Measurements from ENCODE around the gene LRR1.
"Not testable (repeated sequence)": the region's sequence is repeated elsewhere in the genome, so short reads cannot be mapped to it uniquely, and the experiment has no call there.

The LRR1 gene

DNA sequence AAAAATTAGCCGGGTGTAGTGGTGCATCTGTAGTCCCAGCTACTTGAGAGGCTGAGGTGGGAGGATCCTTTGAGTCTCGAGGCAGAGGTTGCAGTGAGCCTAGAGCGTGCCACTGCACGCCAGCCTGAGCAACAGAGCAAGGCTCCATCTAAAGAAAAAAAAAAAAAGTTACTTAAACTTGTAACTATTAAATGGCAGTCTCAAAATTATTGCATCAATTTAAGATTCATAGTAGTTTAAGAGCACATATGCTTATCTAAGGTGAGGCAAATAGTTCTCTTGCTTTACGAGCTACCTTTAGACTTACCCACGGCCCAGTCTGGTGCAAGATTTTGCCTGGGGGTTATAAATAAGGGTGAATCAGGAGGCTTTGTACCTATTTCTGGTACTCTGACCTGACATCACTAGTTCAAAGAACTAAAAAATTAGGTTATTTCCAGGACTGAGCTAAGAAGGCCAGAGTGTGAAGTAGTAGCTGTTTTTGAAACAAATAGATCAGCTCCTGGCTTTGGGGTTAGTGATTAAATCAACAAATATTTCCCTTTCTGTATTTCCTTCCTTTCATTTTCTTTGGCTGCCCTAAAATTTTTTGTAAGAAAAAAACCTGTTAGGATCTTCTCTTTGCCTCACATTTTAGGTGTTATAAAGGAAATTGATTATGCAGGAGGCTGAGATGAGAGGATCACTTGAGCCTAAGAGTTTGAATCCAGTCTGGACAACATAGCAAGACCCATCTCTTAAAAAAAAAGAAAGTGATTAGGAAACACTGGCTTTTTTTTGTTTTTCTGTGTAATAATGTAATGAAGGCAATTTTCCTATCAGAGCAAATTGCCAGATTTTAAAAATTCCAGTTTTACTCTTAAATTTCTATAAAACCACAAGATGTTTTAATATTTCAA is 25.4 kb downstream of the LRR1 start:
- DNase-seq (ENCODE audit: low spot score) = no peak

DNA sequence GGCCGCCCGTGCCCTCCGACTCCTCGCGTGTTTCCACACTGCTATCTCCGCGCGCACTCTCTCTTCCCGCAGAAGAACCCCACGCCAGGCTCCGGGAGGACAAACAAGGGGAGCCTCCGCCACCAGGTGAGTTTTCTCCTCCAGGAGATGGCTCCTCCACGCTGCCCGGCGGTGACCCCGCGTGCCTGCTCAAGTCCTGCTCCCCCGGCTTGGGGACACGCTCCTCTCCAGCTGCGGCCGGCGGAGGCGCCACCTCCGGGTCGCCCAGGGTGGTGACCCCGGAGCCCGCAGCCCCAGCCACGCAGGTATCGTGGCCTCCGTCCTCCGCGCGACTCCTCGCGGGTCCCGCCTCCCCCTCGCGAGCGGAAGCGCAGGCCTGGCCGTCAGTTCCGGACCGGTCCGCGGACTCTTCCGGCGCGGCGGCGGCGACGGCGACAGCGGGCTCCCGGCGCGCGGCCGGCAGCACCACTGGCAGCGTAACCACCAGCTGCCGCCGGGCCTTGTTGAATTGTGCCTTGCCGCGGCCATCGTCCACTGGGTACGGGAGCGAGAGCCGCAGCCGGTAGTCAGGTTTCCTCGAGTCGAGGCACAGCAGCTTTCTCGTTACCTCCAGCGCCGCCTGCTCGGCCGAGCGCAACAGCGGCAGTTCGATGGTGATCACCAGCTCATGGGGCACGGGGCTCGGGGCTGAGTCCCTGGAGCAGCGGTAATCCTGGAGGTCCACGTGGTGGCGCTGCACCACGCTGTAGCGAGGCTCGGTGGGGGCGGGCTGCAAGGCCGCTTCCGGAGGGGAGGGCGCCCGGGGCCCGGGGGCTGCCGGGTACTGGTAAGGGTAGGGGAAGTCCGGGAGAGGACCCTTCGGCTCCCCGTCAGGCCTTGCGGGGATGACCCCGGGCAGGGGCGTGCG is 35.2 kb downstream of the LRR1 start:
- peak; percentile 77 for DNase-seq (ENCODE audit: low spot score)

DNA sequence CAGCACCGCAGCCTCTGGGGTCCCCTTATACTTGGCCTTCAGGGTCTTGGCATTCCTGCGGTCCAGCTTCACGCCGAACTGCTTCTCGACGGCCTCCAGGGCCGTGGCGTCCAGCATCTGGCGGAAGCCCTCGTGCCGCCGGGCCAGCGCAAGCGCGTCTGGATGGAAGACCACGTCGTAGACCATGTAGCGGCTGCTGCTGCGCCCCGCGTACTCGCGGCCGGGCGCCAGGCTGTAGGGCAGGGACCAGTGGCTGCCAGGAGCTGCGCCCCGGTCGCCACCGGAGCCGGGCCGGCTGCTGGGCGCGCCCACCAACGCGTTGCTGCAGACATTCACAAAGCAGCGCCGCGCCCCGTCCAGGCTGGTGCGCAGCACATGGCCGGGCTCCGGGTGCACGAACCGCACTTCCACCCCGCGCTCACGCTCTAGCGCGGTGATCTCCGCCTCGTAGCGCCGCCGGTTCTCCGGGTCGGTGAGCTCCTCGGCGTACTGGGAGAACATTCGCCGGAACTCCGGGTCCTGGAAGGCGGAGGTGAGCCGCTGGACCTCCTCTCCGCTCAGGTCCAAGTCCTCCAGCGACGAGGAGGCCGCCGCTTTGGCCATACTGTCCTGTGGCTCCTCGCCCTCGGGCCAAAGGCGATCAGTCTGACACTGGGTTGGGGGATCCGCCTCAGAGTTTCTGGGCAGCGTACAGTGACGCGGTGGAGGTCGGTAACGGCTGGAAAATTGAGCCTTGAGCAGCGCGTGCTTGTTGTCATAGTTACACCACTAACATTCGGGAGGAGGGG is 36.0 kb downstream of the LRR1 start, which contains the start of gene DNAAF2:
DNAAF2 (minus strand) TSS at position 698 of the 788 bp plus-strand sequence; CDS start at position 603, 95 bp downstream.
- DNase-seq (ENCODE audit: low spot score) = peak; percentile 29

- DNase-seq (ENCODE audit: low spot score) = no peak
Measured at GRCh38 chr14:49636866-49637265, 38.1 kb downstream of the LRR1 start.

DNA sequence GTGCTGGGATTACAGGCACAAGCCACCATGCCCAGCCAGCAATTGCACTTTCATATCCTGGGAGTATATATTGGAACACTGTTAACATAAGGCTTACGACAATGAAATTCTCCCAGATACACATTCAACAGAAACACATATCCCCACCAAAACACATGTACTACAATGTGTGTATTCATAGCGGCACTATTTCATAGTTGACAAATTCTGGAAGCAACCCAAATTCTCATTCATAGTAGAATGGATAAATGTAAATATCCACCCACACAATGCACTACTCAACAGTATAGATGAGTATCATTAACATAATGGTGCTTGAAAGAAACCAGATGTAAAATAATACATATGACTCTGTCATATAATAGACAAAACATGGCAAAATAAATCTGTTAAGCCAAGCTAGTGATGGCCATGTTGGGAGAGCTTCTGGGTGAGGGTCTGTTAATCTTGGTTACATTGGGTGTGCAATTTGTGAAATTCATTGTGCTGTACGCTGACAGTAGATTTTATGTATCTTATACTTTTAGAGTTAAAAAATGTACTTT is 38.9 kb downstream of the LRR1 start:
- DNase-seq (ENCODE audit: low spot score) = no peak

GRCh38 chr14:49640540-49641417 is 42.0 kb downstream of the LRR1 start:
- no peak for DNase-seq (ENCODE audit: low spot score)

DNA sequence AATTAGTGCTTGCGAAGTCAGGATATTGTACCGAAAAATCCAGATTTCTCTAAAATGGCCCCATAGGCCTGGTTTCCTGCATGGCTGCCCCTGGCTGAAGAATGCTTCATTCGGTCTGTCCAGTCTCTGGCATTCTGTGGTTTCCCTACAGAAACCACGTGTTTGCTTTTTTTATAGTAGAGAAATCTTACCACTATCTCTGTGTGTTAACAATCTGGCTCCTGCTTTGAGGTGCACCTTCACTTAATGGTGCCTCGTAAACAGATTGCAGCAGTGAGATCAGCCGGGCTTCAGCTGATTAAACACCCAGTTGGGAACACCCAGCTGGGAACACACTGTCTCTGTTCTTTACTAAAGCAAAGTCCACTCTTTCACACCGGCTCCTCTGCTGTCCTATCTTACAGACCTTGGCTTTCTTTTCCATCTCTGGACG is 43.0 kb downstream of the LRR1 start:
- peak; percentile 52 for DNase-seq (ENCODE audit: low spot score)

DNA sequence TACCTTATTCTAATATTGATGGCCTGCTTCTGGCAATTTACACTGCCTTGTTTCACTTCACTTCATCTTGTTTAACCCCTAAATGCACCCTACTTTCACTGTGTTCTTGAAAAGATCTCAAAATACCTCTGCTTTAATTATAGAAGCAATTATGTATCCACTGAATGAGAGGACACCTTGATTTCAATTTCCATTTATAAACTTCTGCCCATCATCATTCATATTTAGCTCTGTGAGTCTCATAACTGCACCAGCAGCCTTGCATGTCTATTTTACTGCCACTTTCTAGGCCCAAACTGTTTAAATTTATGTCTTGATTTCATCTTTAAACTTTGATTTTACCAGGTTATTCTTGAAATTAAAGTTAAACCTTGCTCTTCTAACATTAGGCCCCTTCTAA is 43.4 kb downstream of the LRR1 start:
- DNase-seq (ENCODE audit: low spot score) = no peak

DNA sequence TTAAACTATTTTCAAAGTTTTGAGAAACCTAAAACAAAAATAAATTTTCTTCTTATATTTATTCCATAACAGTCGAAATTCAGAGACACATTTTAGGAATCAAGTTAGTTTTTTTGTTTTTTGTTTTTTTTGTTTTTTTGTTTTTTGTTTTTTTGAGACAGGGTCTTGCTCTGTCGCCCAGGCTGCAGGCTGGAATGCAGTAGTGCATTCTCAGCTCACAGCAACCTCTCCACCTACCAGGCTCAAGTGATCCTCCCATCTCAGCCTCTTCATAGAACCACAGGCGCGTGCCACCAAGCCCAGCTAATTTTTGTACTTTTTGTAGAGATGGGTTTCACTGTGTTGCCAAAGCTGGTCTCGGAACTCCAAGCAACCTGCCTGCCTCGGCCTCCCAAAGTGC is 54.8 kb downstream of the LRR1 start:
- no peak for DNase-seq (ENCODE audit: low spot score)

GRCh38 chr14:49654511-49654910 is 55.8 kb downstream of the LRR1 start:
- no peak for DNase-seq (ENCODE audit: low spot score)

- DNase-seq (ENCODE audit: low spot score) = not testable (repeated sequence)
Measured at GRCh38 chr14:49657500-49657899, 58.8 kb downstream of the LRR1 start.

DNA sequence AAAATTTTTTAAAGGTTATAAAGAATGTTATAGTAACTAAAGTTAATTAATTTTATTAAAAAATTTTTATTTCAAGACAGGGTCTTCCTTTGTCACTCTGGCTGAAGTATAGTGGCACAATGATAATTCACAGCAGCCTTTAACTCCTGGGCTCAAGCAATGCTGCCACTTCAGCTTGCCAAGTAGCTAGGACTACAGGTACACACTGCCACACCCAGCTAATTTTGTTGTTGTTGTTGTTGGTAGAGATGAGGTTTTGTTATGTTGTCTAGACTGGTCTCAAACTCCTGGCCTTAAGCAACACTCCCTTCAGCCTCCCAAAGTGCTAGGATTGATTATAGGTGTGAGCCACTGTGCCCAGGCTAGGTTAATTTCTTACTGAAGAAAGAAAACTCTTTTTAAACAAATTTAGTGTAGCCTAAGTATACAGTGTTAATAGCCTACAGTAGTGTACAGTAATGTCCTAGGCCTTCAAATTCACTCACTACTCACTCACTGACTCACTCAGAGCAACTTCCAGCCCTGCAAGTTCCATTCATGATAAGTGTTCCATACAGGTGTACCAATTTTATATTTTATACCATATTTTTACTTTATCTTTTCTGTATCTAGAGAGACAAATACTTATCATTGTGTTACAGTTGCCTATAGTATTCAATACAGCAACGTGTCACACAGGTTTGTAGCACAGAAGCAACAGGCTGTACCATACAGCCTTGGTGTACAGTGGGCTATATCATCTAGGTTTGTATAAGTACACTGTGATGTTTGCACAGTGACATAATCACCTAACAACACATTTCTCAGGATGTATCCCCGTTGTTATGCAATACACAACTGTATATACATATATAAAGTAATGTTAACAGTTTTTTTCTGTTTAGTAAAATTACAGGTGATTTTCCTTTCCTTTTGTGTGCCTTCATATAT is 61.1 kb downstream of the LRR1 start:
- DNase-seq (ENCODE audit: low spot score) = no peak
